Thyroid gland (tissue), 4 donors: ENCODE measurements around the gene RAB39B.

ENCODE experiments used
- POLR2A ChIP-seq, 2 donors: fragments of 450-650 bp; IDR thresholded peaks; one replicate each; pipeline ENCODE4 v1.6.1; 2017; ENCODE audit warnings: antibody characterized with exemption in 2 of 2, mild to moderate bottlenecking in 2 of 2, moderate library complexity in 1 of 2
- TF ChIP-seq, protein P1 (sequence below), 6 experiments: fragments of 200-600 bp in 3 of 6; fragments of 450-650 bp in 3 of 6; sonication (generic) in 3 of 6; IDR thresholded peaks; one replicate each; pipeline ENCODE4 v1.5.1; 2016 to 2019; ENCODE audit warnings: antibody characterized with exemption in 6 of 6, mild to moderate bottlenecking in 2 of 6, inconsistent platforms in 1 of 6, moderate library complexity in 1 of 6

DNA sequence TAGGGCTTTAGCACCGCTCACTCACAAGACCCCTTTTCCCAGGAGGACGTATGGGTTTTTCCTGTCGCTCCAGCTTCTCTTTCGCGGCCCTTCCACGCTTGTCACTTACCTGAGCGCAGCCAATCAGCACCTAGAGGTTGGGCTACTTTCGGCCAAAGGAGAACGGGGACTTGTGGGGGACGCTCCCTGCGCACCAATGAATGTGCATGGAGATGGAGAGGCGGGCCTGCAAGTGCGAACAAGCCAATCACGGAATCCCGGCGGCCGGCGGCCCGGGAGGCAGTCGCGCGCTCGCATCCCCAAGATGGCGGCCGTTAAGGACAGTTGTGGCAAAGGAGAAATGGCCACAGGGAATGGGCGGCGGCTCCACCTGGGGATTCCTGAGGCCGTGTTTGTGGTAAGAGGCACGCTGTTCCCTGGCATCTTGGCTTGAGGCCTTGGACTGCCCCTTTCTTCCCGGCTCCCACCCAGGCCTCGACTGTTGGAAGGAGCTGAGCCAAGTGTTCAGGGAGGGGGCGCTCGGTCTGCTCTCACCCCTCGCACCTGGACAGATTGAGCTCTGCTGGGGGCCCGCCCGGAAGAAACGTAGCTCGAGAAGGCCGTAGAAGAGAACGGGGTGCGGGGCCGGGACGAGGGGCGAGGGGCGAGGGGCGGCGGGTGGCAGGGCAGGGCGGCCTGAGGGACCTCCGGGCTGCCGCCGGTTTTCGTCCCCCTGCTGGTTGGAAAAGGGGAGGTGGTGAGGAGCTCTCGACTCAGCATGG is 47.9 kb downstream of the RAB39B start, which contains the start of gene VBP1:
- TF ChIP-seq, protein P1, sequence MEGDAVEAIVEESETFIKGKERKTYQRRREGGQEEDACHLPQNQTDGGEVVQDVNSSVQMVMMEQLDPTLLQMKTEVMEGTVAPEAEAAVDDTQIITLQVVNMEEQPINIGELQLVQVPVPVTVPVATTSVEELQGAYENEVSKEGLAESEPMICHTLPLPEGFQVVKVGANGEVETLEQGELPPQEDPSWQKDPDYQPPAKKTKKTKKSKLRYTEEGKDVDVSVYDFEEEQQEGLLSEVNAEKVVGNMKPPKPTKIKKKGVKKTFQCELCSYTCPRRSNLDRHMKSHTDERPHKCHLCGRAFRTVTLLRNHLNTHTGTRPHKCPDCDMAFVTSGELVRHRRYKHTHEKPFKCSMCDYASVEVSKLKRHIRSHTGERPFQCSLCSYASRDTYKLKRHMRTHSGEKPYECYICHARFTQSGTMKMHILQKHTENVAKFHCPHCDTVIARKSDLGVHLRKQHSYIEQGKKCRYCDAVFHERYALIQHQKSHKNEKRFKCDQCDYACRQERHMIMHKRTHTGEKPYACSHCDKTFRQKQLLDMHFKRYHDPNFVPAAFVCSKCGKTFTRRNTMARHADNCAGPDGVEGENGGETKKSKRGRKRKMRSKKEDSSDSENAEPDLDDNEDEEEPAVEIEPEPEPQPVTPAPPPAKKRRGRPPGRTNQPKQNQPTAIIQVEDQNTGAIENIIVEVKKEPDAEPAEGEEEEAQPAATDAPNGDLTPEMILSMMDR (IDR thresholded peaks at IDR 0.05): peak in 4 of 6 experiments; percentile 1 to 24 (median 20)
- TF ChIP-seq POLR2A (IDR thresholded peaks at IDR 0.05): peak in 1 of 2 donors; percentile 67
